Lung (tissue), 16 donors: ENCODE measurements around the gene WDR87. TPM values are rescaled to one million over a fixed set of nuclear protein-coding genes. Genes with fewer than 3 reads are reported as not detected.
A peak's percentile ranks its signal among the peaks of the same experiment; 100 is the strongest.

Experiments used
- ATAC-seq: fragments of 200-7000 bp; cut with Tn5 transposase; one replicate; pipeline ENCODE4 v1.9.1; 2020; ENCODE audit warnings: moderate number of reproducible peaks; ENCODE audit not compliant: insufficient read depth, low FRiP score
- DNase-seq, 3 donors: peaks; one replicate each; pipeline ENCODE4 v3.0.0-alpha.2; 2013 to 2017
- H3K27ac ChIP-seq, 2 donors: one replicate each; pipeline ENCODE4 v1.5.1; 2013; ENCODE audit warnings: mild to moderate bottlenecking in 2 of 2, moderate library complexity in 2 of 2, control low read depth in 1 of 2, inconsistent platforms in 1 of 2, low read depth in 1 of 2, low read length in 1 of 2
- H3K27me3 ChIP-seq, 3 donors: one replicate each; pipeline ENCODE4 v1.5.1; 2013; ENCODE audit warnings: low read length in 2 of 3; ENCODE audit not compliant: control insufficient read depth in 3 of 3, insufficient read depth in 3 of 3
- H3K36me3 ChIP-seq, 4 donors: one replicate each; pipeline ENCODE4 v1.5.1; 2013; ENCODE audit warnings: low read length in 4 of 4, mild to moderate bottlenecking in 1 of 4, moderate library complexity in 1 of 4; ENCODE audit not compliant: control insufficient read depth in 4 of 4, insufficient read depth in 4 of 4
- H3K4me1 ChIP-seq, 5 donors: one replicate each; pipeline ENCODE4 v1.5.1; 2013; ENCODE audit warnings: low read length in 5 of 5, mild to moderate bottlenecking in 2 of 5, moderate library complexity in 1 of 5; ENCODE audit not compliant: control insufficient read depth in 5 of 5, insufficient read depth in 5 of 5
- H3K4me3 ChIP-seq: one replicate; pipeline ENCODE4 v1.5.1; 2013; ENCODE audit warnings: mild to moderate bottlenecking, control low read depth, moderate library complexity
- H3K9ac ChIP-seq, 2 donors: one replicate each; pipeline ENCODE4 v1.5.1; 2013; ENCODE audit warnings: low read length in 2 of 2, control low read depth in 1 of 2; ENCODE audit not compliant: insufficient read depth in 1 of 2
- H3K9me3 ChIP-seq, 4 donors: one replicate each; pipeline ENCODE4 v1.5.1; 2013; ENCODE audit warnings: low read length in 3 of 4, mild to moderate bottlenecking in 1 of 4, moderate library complexity in 1 of 4; ENCODE audit not compliant: control insufficient read depth in 4 of 4, insufficient read depth in 3 of 4
- WGBS, 2 donors: extraction: QIAGEN DNeasy Blood & Tissue Kit; methylation state at CpG; one replicate each; pipeline ENCODE4 v1.1.7; 2013; 5-methylcytosine and 5-hydroxymethylcytosine counted together
- long read RNA-seq, 5 donors: transcript quantifications; one replicate each; lab custom pipeline, GENCODE V29; 2026
- polyA plus RNA-seq, 2 donors: library from polyadenylated mRNA; stranded (reverse); fragments of 200-250 nt; gene quantifications; one replicate each; pipeline ENCODE4 v1.2.1, GENCODE V29; 2013
- total RNA-seq, 2 donors: library from RNA; depleted of rRNA in 1 of 2; stranded (reverse); fragments of >200 nt in 1 of 2; gene quantifications; one replicate each; pipeline ENCODE4 v1.2.1, GENCODE V29; 2014 to 2021
- TF ChIP-seq, protein P1 (sequence below): IDR thresholded peaks from 2 replicates; pipeline ENCODE4 v1.5.1; 2012; ENCODE audit warnings: mild to moderate bottlenecking; ENCODE audit errors: control extremely low read depth, extremely low read depth
- donor health status: control.
- donor health status: control.
- donor health status: Bipolar disorder and iron deficiency.
- donor health status: healthy.
- donor health status: DM: yes; HTN: yes; CAD: no.

WDR87 gene
- total RNA-seq (not detected), polyA plus RNA-seq (not detected)
- long read RNA-seq, donor 1 = 0 reads
- long read RNA-seq, donor 2 = 0 reads
- long read RNA-seq, donor 3 = 0 reads
- long read RNA-seq, donor 4 = 0 reads
- long read RNA-seq, donor 5 = 0 reads

DNA sequence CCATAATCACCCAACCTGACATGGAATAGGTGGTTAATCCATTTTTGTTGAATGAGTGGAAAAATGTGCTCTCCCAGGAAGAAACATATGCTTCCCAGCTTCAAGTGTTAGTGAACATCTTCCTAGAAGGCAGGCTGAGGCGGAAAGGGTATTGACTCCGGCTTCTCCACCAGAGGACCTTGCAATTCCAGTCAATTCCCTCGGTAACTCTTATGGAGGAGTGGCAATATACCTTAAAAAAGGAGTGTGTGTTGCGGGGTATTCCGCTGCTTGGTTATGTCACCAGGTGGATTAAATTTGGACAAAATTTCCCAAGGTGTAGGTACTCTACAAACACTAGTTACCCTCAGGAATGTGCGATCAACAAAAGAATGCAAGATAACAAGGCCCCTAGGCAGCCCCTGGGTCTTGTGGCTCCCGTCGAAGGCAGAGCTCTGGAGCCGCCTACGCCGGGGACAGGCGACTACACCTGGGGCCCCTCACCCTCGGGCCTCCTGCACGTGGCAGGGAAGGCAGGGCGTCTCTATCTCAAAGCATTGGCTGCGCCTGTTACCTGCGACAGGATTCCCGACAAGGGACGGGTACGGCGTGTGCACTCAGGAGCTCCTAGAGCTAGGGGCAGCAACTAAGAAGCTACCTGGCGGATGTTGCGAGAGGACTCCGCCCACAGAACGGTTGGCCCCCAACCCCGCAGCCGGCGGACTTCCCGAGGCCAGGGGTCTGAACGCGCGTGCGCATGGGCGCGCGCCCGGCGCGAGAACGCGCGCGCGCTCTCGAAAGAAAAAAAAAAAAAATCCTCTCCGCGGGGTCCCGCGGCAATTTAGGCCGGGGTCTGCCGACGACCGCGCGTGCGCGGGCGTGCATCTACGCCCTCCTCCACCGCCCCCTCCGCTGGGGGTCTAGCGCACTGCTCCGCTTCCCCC is at the start of gene WDR87:
Gene WDR87, minus strand, starts transcription at position 649 of the 923 bp plus-strand sequence. CDS start 8,355 bp downstream, outside the sequence.
- Histone ChIP-seq H3K9ac (peak within 1 kb of the TSS; percentile 53 to 75), H3K4me3 (peak within 1 kb of the TSS; percentile 92), H3K36me3 (no peaks in the 10 kb centered on the region), H3K4me1 (peaks cover 0 to 12% (median 7%) of the 10 kb centered on the region in 5 donors), H3K27me3 (no peaks in the 10 kb centered on the region), H3K9me3 (no peaks in the 10 kb centered on the region), H3K27ac (peak within 1 kb of the TSS; percentile 61 to 70)
- ATAC-seq = peak; percentile 17
- TF ChIP-seq, protein P1, sequence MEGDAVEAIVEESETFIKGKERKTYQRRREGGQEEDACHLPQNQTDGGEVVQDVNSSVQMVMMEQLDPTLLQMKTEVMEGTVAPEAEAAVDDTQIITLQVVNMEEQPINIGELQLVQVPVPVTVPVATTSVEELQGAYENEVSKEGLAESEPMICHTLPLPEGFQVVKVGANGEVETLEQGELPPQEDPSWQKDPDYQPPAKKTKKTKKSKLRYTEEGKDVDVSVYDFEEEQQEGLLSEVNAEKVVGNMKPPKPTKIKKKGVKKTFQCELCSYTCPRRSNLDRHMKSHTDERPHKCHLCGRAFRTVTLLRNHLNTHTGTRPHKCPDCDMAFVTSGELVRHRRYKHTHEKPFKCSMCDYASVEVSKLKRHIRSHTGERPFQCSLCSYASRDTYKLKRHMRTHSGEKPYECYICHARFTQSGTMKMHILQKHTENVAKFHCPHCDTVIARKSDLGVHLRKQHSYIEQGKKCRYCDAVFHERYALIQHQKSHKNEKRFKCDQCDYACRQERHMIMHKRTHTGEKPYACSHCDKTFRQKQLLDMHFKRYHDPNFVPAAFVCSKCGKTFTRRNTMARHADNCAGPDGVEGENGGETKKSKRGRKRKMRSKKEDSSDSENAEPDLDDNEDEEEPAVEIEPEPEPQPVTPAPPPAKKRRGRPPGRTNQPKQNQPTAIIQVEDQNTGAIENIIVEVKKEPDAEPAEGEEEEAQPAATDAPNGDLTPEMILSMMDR = no peak
- peak in 2 of 3 donors; percentile 86 to 90 for DNase-seq
- 8 to 10% methylated on average over 45 to 63 of the region's 63 CpGs for WGBS, 2 donors

DNA sequence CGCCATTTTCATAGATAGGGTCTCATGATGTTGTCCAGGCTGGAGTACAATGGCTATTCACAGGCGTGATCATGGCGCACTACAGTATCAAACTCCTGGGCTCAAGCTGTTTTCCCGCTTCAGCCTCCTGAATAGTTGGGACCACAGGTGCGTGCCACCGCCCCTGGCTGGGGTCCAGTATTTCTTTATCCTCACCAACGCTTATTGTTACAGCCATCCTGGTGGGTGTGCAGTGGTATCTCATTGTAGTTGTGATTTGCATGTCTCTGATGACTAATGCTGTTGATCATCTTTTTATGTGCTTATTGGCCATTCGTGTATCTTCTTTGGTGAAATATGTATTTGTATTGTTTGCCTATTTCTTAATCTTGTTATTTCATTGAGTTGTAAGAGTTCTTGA is 49.6 kb upstream of the WDR87 start:
- 88% methylated on average over 8 of the region's 8 CpGs for WGBS, 2 donors
- DNase-seq = no peak

DNA sequence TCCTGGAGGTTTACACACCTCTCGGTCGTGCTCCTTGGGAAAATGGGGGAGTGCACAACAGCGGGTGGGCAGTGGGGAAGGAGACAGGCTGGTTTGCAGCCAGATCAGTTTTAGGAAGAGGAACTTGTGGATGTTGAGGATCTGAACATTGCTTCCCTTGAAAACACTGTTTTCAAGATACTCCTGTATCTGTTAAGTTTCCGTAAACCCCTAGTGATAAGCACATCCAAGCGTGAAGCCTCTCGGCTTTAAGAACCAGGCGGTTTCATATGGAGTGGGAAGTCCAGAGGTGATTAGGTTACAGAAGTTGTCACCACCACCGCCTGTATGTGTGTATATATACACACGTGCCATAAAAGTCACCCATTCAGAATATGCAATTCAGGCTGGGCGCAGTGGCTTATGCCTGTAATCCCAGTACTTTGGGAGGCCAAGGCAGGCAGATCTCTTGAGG is 48.1 kb upstream of the WDR87 start:
- Histone ChIP-seq H3K27ac (no peak overlapping the region), H3K27me3 (no peaks in the 10 kb centered on the region), H3K4me1 (peaks cover 0 to 5% (median 0%) of the 10 kb centered on the region in 5 donors), H3K36me3 (no peaks in the 10 kb centered on the region), H3K9ac (no peak overlapping the region), H3K9me3 (no peaks in the 10 kb centered on the region), H3K4me3 (no peak overlapping the region)
- TF ChIP-seq, protein P1 = no peak
- 50 to 76% methylated on average over 10 of the region's 10 CpGs for WGBS, 2 donors
- ATAC-seq (no peak), DNase-seq (no peak)

More for the DNA sequence above, 49.6 kb upstream of the WDR87 start:
- no peak for ATAC-seq
- Histone ChIP-seq H3K4me3 (no peak overlapping the region), H3K27me3 (no peaks in the 10 kb centered on the region), H3K9ac (no peak overlapping the region), H3K27ac (no peak overlapping the region), H3K4me1 (peaks cover 0 to 5% (median 0%) of the 10 kb centered on the region in 5 donors), H3K36me3 (no peaks in the 10 kb centered on the region), H3K9me3 (no peaks in the 10 kb centered on the region)
- TF ChIP-seq, protein P1 = no peak
